Neural cell (in vitro differentiated cells): ENCODE results near the gene MRNIP. TPM values are rescaled to one million over a fixed set of nuclear protein-coding genes. Genes with fewer than 3 reads are reported as not detected.

Experiments
- H2AFZ ChIP-seq: fragments of 200-600, 300-800 bp; sonication (generic), shearing (Covaris generic); 2 replicates; pipeline ENCODE4 v1.6.0; 2014; ENCODE audit warnings: low read depth, mild to moderate bottlenecking, antibody characterized with exemption, low read length, moderate library complexity
- H3F3A ChIP-seq: fragments of 200-600 bp; shearing (Covaris generic); 2 replicates; pipeline ENCODE4 v1.6.1; 2016; ENCODE audit warnings: mild to moderate bottlenecking, moderate library complexity, mixed read lengths, antibody characterized with exemption, low read length; ENCODE audit not compliant: insufficient read depth, poor library complexity, severe bottlenecking
- H3K27ac ChIP-seq: fragments of 200-600, 300-800 bp; sonication (generic), shearing (Covaris generic); 2 replicates; pipeline ENCODE4 v1.5.1; 2014; ENCODE audit warnings: mild to moderate bottlenecking, low read length, moderate library complexity
- H3K27me3 ChIP-seq: fragments of 300-800, 200-600 bp; sonication (generic), shearing (Covaris generic); 2 replicates; pipeline ENCODE4 v1.6.0; 2014; ENCODE audit warnings: mild to moderate bottlenecking, low read depth, low read length, moderate library complexity; ENCODE audit not compliant: insufficient read depth
- H3K36me3 ChIP-seq: fragments of 300-800, 200-600 bp; sonication (generic), shearing (Covaris generic); 2 replicates; pipeline ENCODE4 v1.5.1; 2014; ENCODE audit warnings: mild to moderate bottlenecking, antibody characterized with exemption, low read length, moderate library complexity; ENCODE audit not compliant: insufficient read depth
- H3K4me2 ChIP-seq: fragments of 300-800, 200-600 bp; sonication (generic), shearing (Covaris generic); 2 replicates; pipeline ENCODE4 v1.6.0; 2014; ENCODE audit warnings: mild to moderate bottlenecking, low read length
- H3K4me3 ChIP-seq: fragments of 300-800, 200-600 bp; sonication (generic), shearing (Covaris generic); 2 replicates; pipeline ENCODE4 v1.5.1; 2014; ENCODE audit warnings: mild to moderate bottlenecking, low read length, moderate library complexity
- H3K79me2 ChIP-seq: fragments of 200-600 bp; shearing (Covaris generic); replicated peaks from 2 replicates; pipeline ENCODE4 v1.6.0; 2014; ENCODE audit warnings: mild to moderate bottlenecking, low read length, moderate library complexity; ENCODE audit not compliant: insufficient read depth
- H3K9ac ChIP-seq: fragments of 300-800, 200-600 bp; sonication (generic), shearing (Covaris generic); 2 replicates; pipeline ENCODE4 v1.6.1; 2016; ENCODE audit warnings: mild to moderate bottlenecking, low read length, mixed read lengths
- H3K9me2 ChIP-seq: fragments of 200-600 bp; shearing (Covaris generic); 2 replicates; pipeline ENCODE4 v1.6.1; 2016; ENCODE audit warnings: mild to moderate bottlenecking, low read length, mixed read lengths; ENCODE audit not compliant: insufficient read depth
- H3K9me3 ChIP-seq: fragments of 200-600, 300-800 bp; sonication (generic), shearing (Covaris generic); 2 replicates; pipeline ENCODE4 v1.6.1; 2016; ENCODE audit warnings: mild to moderate bottlenecking, mixed run types, low read length, moderate library complexity, mixed read lengths
- H4K20me1 ChIP-seq: fragments of 200-600 bp; shearing (Covaris generic); 2 replicates; pipeline ENCODE4 v1.6.1; 2016; ENCODE audit warnings: mild to moderate bottlenecking, mixed run types; ENCODE audit not compliant: insufficient read depth
- EP300 ChIP-seq: fragments of 450-650 bp; conservative IDR thresholded peaks from 2 replicates; pipeline ENCODE4 v1.6.1; 2014; ENCODE audit warnings: antibody characterized with exemption, mild to moderate bottlenecking, moderate library complexity; ENCODE audit not compliant: poor library complexity, severe bottlenecking
- EZH2 ChIP-seq: fragments of 200-600, 300-800 bp; shearing (Covaris generic), sonication (generic); IDR thresholded peaks from 2 replicates; pipeline ENCODE4 v1.6.1; 2014; ENCODE audit warnings: antibody characterized with exemption, low read length, borderline replicate concordance, mild to moderate bottlenecking; ENCODE audit not compliant: insufficient read depth, poor library complexity, severe bottlenecking
- MXI1 ChIP-seq: fragments of 450-650 bp; conservative IDR thresholded peaks from 2 replicates; pipeline ENCODE4 v1.6.1; 2014; ENCODE audit warnings: antibody characterized with exemption, mild to moderate bottlenecking; ENCODE audit not compliant: poor library complexity, severe bottlenecking
- POLR2AphosphoS5 ChIP-seq: IDR thresholded peaks from 2 replicates; pipeline ENCODE4 v1.6.1; 2012
- RAD21 ChIP-seq: fragments of 450-650 bp; conservative IDR thresholded peaks from 2 replicates; pipeline ENCODE4 v1.6.1; 2014; ENCODE audit warnings: antibody characterized with exemption, mild to moderate bottlenecking, moderate library complexity
- REST ChIP-seq: IDR thresholded peaks from 2 replicates; pipeline ENCODE4 v1.6.1; 2012; ENCODE audit warnings: borderline replicate concordance
- SMC3 ChIP-seq: fragments of 450-650 bp; conservative IDR thresholded peaks from 2 replicates; pipeline ENCODE4 v1.6.1; 2014; ENCODE audit warnings: antibody characterized with exemption, mild to moderate bottlenecking, moderate library complexity; ENCODE audit not compliant: poor library complexity
- TAF1 ChIP-seq: IDR thresholded peaks from 2 replicates; pipeline ENCODE4 v1.6.1; 2012; ENCODE audit warnings: low read depth
- polyA plus RNA-seq: library from polyadenylated mRNA; depleted of rRNA; stranded (reverse); fragments of >200 nt; gene quantifications from 2 replicates; pipeline ENCODE4 v1.2.3, GENCODE V29; 2014
- TF ChIP-seq, protein P1 (sequence below): fragments of 450-650 bp; IDR thresholded peaks from 2 replicates; pipeline ENCODE4 v1.5.1; 2014; ENCODE audit warnings: antibody characterized with exemption, mild to moderate bottlenecking, moderate library complexity; ENCODE audit not compliant: poor library complexity, severe bottlenecking

MRNIP gene
- polyA plus RNA-seq, 1 donor from 2014 or later = 121 TPM

- no peaks in the 10 kb centered on the region for H3K27me3 ChIP-seq
- no peaks in the 10 kb centered on the region for H3K9me2 ChIP-seq
- H4K20me1 ChIP-seq = no peaks in the 10 kb centered on the region
- H2AFZ ChIP-seq = no peak overlapping the region
- no peak overlapping the region for H3K4me2 ChIP-seq
- no peaks in the 10 kb centered on the region for H3K9me3 ChIP-seq
- no peaks in the 10 kb centered on the region for H3K36me3 ChIP-seq
- no peak overlapping the region for H3K4me3 ChIP-seq
- no peaks in the 10 kb centered on the region for H3F3A ChIP-seq
- H3K9ac ChIP-seq = no peak overlapping the region
- no peak overlapping the region for H3K27ac ChIP-seq
- no peak for TF ChIP-seq MXI1
- TF ChIP-seq EZH2 = no peak
- TF ChIP-seq RAD21 = no peak
- TF ChIP-seq EP300 = no peak
- TF ChIP-seq SMC3 = no peak
- TF ChIP-seq TAF1 = no peak
- TF ChIP-seq, protein P1, sequence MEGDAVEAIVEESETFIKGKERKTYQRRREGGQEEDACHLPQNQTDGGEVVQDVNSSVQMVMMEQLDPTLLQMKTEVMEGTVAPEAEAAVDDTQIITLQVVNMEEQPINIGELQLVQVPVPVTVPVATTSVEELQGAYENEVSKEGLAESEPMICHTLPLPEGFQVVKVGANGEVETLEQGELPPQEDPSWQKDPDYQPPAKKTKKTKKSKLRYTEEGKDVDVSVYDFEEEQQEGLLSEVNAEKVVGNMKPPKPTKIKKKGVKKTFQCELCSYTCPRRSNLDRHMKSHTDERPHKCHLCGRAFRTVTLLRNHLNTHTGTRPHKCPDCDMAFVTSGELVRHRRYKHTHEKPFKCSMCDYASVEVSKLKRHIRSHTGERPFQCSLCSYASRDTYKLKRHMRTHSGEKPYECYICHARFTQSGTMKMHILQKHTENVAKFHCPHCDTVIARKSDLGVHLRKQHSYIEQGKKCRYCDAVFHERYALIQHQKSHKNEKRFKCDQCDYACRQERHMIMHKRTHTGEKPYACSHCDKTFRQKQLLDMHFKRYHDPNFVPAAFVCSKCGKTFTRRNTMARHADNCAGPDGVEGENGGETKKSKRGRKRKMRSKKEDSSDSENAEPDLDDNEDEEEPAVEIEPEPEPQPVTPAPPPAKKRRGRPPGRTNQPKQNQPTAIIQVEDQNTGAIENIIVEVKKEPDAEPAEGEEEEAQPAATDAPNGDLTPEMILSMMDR = no peak
- no peak for TF ChIP-seq REST
- no peak for TF ChIP-seq POLR2AphosphoS5
- no peaks in the 10 kb centered on the region for H3K79me2 ChIP-seq
Measured at GRCh38 chr5:179798144-179798770, 60.4 kb downstream of the MRNIP start.

- H3K79me2 ChIP-seq = no peaks in the 10 kb centered on the region
- H2AFZ ChIP-seq = no peak overlapping the region
- no peak overlapping the region for H3K4me2 ChIP-seq
- H3K27me3 ChIP-seq = no peaks in the 10 kb centered on the region
- H3K4me3 ChIP-seq = no peak overlapping the region
- H3K9ac ChIP-seq = no peak overlapping the region
- no peaks in the 10 kb centered on the region for H3K9me2 ChIP-seq
- H3K27ac ChIP-seq = no peak overlapping the region
- no peaks in the 10 kb centered on the region for H4K20me1 ChIP-seq
- H3K36me3 ChIP-seq = no peaks in the 10 kb centered on the region
- no peaks in the 10 kb centered on the region for H3F3A ChIP-seq
- H3K9me3 ChIP-seq = no peaks in the 10 kb centered on the region
- TF ChIP-seq, protein P1 = no peak
- TF ChIP-seq TAF1 (no peak), RAD21 (no peak), POLR2AphosphoS5 (no peak), REST (no peak), SMC3 (no peak), EP300 (no peak), MXI1 (no peak), EZH2 (no peak)
Measured at GRCh38 chr5:179797741-179798140, 60.9 kb downstream of the MRNIP start.
